ENCODE data around the gene PADI6. TPM values are rescaled to one million over a fixed set of nuclear protein-coding genes. Genes with fewer than 3 reads are reported as not detected.

The PADI6 gene
- total and polyA plus RNA-seq, 9 of the 15 experiments (the other 6 are each of a cell fraction or from before 2014, with no cell fraction given) = not detected

- TF ChIP-seq CHD7 (IDR thresholded peaks at IDR 0.05; ENCODE audit: low read depth, low read length) (no peak), FOXK1 (CRISPR knock-in tag; IDR thresholded peaks at IDR 0.05; ENCODE audit: borderline replicate concordance) (no peak), MYBL2 (IDR thresholded peaks at IDR 0.05; ENCODE audit: low read depth) (no peak), MYBL2 (CRISPR knock-in tag; IDR thresholded peaks at IDR 0.05; ENCODE audit: borderline replicate concordance) (no peak), CREM (IDR thresholded peaks at IDR 0.05; ENCODE audit: low read depth) (0 out of 2 replicates have a peak, but pooled peaks have one; percentile 31), KLF16 (IDR thresholded peaks at IDR 0.05) (no peak), POU5F1 (IDR thresholded peaks at IDR 0.05; ENCODE audit: borderline replicate concordance, low read depth, low read length, partially characterized antibody) (no peak), SRSF1 (IDR thresholded peaks at IDR 0.05; ENCODE audit: low read depth, low read length) (no peak), ZNF197 (CRISPR knock-in tag; IDR thresholded peaks at IDR 0.05; ENCODE audit: low read depth) (peak; percentile 69; the same call in 1 of the 2 replicates), FOSL1 (tag; conservative IDR thresholded peaks at IDR 0.05) (0 out of 2 replicates have a peak, but pooled peaks have one; percentile 36), GTF2E2 (tag; IDR thresholded peaks at IDR 0.05) (no peak), MIER1 (IDR thresholded peaks at IDR 0.05; ENCODE audit: low read depth) (no peak), FUS (optimal IDR thresholded peaks at IDR 0.05; ENCODE audit: low read depth, low read length) (no peak), ZNF778 (CRISPR knock-in tag; IDR thresholded peaks at IDR 0.05) (no peak), MAFK (IDR thresholded peaks at IDR 0.05; ENCODE audit: low read length) (no peak), KAT8 (IDR thresholded peaks at IDR 0.05; ENCODE audit: low read depth) (no peak), KLF10 (CRISPR knock-in tag; IDR thresholded peaks at IDR 0.05) (no peak), CREBBP (IDR thresholded peaks at IDR 0.05; ENCODE audit: low read depth, low read length) (no peak), RBM34 (IDR thresholded peaks at IDR 0.05; ENCODE audit: borderline replicate concordance, insufficient read depth, low read length) (no peak)
Measured at GRCh38 chr1:17439250-17440073, 67.5 kb downstream of the PADI6 start, which contains the start of gene RCC2 (continued).
